ENCODE results near the gene LRRC36.

Gene LRRC36

GRCh38 chr16:67283039-67283825, 43.4 kb upstream of the LRRC36 start:
- no peak for TF ChIP-seq CTCF (IDR thresholded peaks at IDR 0.05; ENCODE audit: low read depth, low read length, poor library complexity, severe bottlenecking)
- no peak for TF ChIP-seq EZH2phosphoT487 (IDR thresholded peaks at IDR 0.05; ENCODE audit: borderline replicate concordance, low read length)
- H3K27ac ChIP-seq (ENCODE audit: low read depth, low read length): no peak overlapping the region
- H3K27me3 ChIP-seq (ENCODE audit: control insufficient read depth, low read length): no peaks in the 10 kb centered on the region

GRCh38 chr16:67283826-67284555, 42.6 kb upstream of the LRRC36 start:
- no peak for TF ChIP-seq CTCF (IDR thresholded peaks at IDR 0.05; ENCODE audit: low read depth, low read length, poor library complexity, severe bottlenecking)
- no peak for TF ChIP-seq EZH2phosphoT487 (IDR thresholded peaks at IDR 0.05; ENCODE audit: borderline replicate concordance, low read length)
- no peaks in the 10 kb centered on the region for H3K9me3 ChIP-seq (ENCODE audit: control insufficient read depth, insufficient read depth, low read length)
- no peaks in the 10 kb centered on the region for H3K9me2 ChIP-seq (replicated peaks; ENCODE audit: control insufficient read depth, low read length)
- no peaks in the 10 kb centered on the region for H3K36me3 ChIP-seq (ENCODE audit: control insufficient read depth, low read length)
- no peaks in the 10 kb centered on the region for H3K79me2 ChIP-seq (ENCODE audit: control insufficient read depth, low read length)
- no peaks in the 10 kb centered on the region for H3K27me3 ChIP-seq (ENCODE audit: control insufficient read depth, low read length)
- no peak overlapping the region for H3K4me3 ChIP-seq (ENCODE audit: low read length)
- no peaks in the 10 kb centered on the region for H4K20me1 ChIP-seq (ENCODE audit: control insufficient read depth, insufficient read depth, low read depth, low read length)
- H3K4me2 ChIP-seq (ENCODE audit: low read length): no peak overlapping the region
- H3F3A ChIP-seq (ENCODE audit: control insufficient read depth, insufficient read depth): no peaks in the 10 kb centered on the region
- H3K4me1 ChIP-seq (ENCODE audit: control insufficient read depth, low read length): peaks cover 4% of the 10 kb centered on the region; the same call in 1 of the 2 replicates
- H3K27ac ChIP-seq (ENCODE audit: low read depth, low read length): no peak overlapping the region

More at GRCh38 chr16:67283039-67283825, 43.4 kb upstream of the LRRC36 start:
- Histone ChIP-seq H3K9me2 (replicated peaks; ENCODE audit: control insufficient read depth, low read length) (no peaks in the 10 kb centered on the region), H3K4me2 (ENCODE audit: low read length) (no peak overlapping the region), H3K4me3 (ENCODE audit: low read length) (no peak overlapping the region), H3K4me1 (ENCODE audit: control insufficient read depth, low read length) (peaks cover 6% of the 10 kb centered on the region), H3K9me3 (ENCODE audit: control insufficient read depth, insufficient read depth, low read length) (no peaks in the 10 kb centered on the region), H3F3A (ENCODE audit: control insufficient read depth, insufficient read depth) (no peaks in the 10 kb centered on the region), H4K20me1 (ENCODE audit: control insufficient read depth, insufficient read depth, low read depth, low read length) (no peaks in the 10 kb centered on the region), H3K36me3 (ENCODE audit: control insufficient read depth, low read length) (no peaks in the 10 kb centered on the region), H3K79me2 (ENCODE audit: control insufficient read depth, low read length) (peaks cover 5% of the 10 kb centered on the region)

- TF ChIP-seq CTCF (IDR thresholded peaks at IDR 0.05; ENCODE audit: low read depth, low read length, poor library complexity, severe bottlenecking): no peak
- no peak for TF ChIP-seq EZH2phosphoT487 (IDR thresholded peaks at IDR 0.05; ENCODE audit: borderline replicate concordance, low read length)
- no peaks in the 10 kb centered on the region for H3K79me2 ChIP-seq (ENCODE audit: control insufficient read depth, low read length)
- H3K9me2 ChIP-seq (replicated peaks; ENCODE audit: control insufficient read depth, low read length): no peaks in the 10 kb centered on the region
- H3K4me1 ChIP-seq (ENCODE audit: control insufficient read depth, low read length): no peaks in the 10 kb centered on the region
- H3K4me2 ChIP-seq (ENCODE audit: low read length): no peak overlapping the region
- H3K27me3 ChIP-seq (ENCODE audit: control insufficient read depth, low read length): no peaks in the 10 kb centered on the region
- H3F3A ChIP-seq (ENCODE audit: control insufficient read depth, insufficient read depth): no peaks in the 10 kb centered on the region
- no peaks in the 10 kb centered on the region for H3K36me3 ChIP-seq (ENCODE audit: control insufficient read depth, low read length)
- H3K27ac ChIP-seq (ENCODE audit: low read depth, low read length): no peak overlapping the region
- no peaks in the 10 kb centered on the region for H3K9me3 ChIP-seq (ENCODE audit: control insufficient read depth, insufficient read depth, low read length)
- no peak overlapping the region for H3K4me3 ChIP-seq (ENCODE audit: low read length)
- H4K20me1 ChIP-seq (ENCODE audit: control insufficient read depth, insufficient read depth, low read depth, low read length): no peaks in the 10 kb centered on the region
These were observed 41.6 kb upstream of the LRRC36 start for GRCh38 chr16:67284699-67285646.
